Neural crest cell (in vitro differentiated cells): ENCODE measurements around the gene TNIK. TPM values are rescaled to one million over a fixed set of nuclear protein-coding genes. Genes with fewer than 3 reads are reported as not detected.
A peak's percentile ranks its signal among the peaks of the same experiment; 100 is the strongest.

ENCODE experiments used
- DNase-seq: peaks from one replicate; pipeline ENCODE4 v3.0.0; 2021; ENCODE audit warnings: low read depth, mixed read lengths, low spot score
- H3K27ac Mint-ChIP-seq: one replicate; pipeline ENCODE4 v1.8.0; 2021; ENCODE audit warnings: mild to moderate bottlenecking, mixed read lengths; ENCODE audit not compliant: unreplicated experiment
- H3K27me3 Mint-ChIP-seq: 2 replicates; pipeline ENCODE4 v1.8.0; 2021; ENCODE audit warnings: low read depth, mild to moderate bottlenecking, mixed read lengths
- H3K36me3 Mint-ChIP-seq: 2 replicates; pipeline ENCODE4 v1.8.0; 2021; ENCODE audit warnings: low read depth, mild to moderate bottlenecking, mixed read lengths
- H3K4me1 Mint-ChIP-seq: 2 replicates; pipeline ENCODE4 v1.8.0; 2021; ENCODE audit warnings: mixed read lengths
- H3K4me3 Mint-ChIP-seq: one replicate; pipeline ENCODE4 v1.8.0; 2021; ENCODE audit warnings: mild to moderate bottlenecking, mixed read lengths
- H3K9me3 Mint-ChIP-seq: 2 replicates; pipeline ENCODE4 v1.8.0; 2021; ENCODE audit warnings: mixed read lengths
- total RNA-seq: library from RNA; stranded (reverse); gene quantifications from 2 replicates; pipeline ENCODE4 v1.2.1, GENCODE V29; 2021
- TF ChIP-seq, protein P1 (sequence below): fragments of 200-600 bp; sonication (generic); conservative IDR thresholded peaks from 2 replicates; pipeline ENCODE4 v1.5.0; 2021; ENCODE audit warnings: antibody characterized with exemption, mild to moderate bottlenecking

The TNIK gene
- total RNA-seq, 1 donor from 2014 or later: 32.3 TPM

- H3K27me3 Mint-ChIP-seq: peaks cover 3% of the 10 kb centered on the region
- H3K4me3 Mint-ChIP-seq: peak overlapping the region; percentile 66
- no peak overlapping the region for H3K27ac Mint-ChIP-seq
- peaks cover 5% of the 10 kb centered on the region for H3K9me3 Mint-ChIP-seq
- H3K36me3 Mint-ChIP-seq: peaks cover 6% of the 10 kb centered on the region
- peaks cover 38% of the 10 kb centered on the region for H3K4me1 Mint-ChIP-seq
- DNase-seq: no peak
- TF ChIP-seq, protein P1, sequence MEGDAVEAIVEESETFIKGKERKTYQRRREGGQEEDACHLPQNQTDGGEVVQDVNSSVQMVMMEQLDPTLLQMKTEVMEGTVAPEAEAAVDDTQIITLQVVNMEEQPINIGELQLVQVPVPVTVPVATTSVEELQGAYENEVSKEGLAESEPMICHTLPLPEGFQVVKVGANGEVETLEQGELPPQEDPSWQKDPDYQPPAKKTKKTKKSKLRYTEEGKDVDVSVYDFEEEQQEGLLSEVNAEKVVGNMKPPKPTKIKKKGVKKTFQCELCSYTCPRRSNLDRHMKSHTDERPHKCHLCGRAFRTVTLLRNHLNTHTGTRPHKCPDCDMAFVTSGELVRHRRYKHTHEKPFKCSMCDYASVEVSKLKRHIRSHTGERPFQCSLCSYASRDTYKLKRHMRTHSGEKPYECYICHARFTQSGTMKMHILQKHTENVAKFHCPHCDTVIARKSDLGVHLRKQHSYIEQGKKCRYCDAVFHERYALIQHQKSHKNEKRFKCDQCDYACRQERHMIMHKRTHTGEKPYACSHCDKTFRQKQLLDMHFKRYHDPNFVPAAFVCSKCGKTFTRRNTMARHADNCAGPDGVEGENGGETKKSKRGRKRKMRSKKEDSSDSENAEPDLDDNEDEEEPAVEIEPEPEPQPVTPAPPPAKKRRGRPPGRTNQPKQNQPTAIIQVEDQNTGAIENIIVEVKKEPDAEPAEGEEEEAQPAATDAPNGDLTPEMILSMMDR: no peak
Observed at GRCh38 chr3:171464462-171464861, 4.3 kb upstream of the TNIK start.

- Mint-ChIP-seq H3K27ac (no peak overlapping the region), H3K27me3 (peaks cover 23% of the 10 kb centered on the region), H3K4me1 (peaks cover 41% of the 10 kb centered on the region), H3K36me3 (peaks cover 6% of the 10 kb centered on the region), H3K9me3 (peaks cover 5% of the 10 kb centered on the region), H3K4me3 (peak overlapping the region; percentile 93)
- DNase-seq: no peak
- TF ChIP-seq, protein P1: no peak
Observed at GRCh38 chr3:171462224-171462623, 2.0 kb upstream of the TNIK start.

- peaks cover 23% of the 10 kb centered on the region for H3K27me3 Mint-ChIP-seq
- H3K4me3 Mint-ChIP-seq: peak overlapping the region; percentile 93
- peaks cover 41% of the 10 kb centered on the region for H3K4me1 Mint-ChIP-seq
- DNase-seq: no peak
- peaks cover 6% of the 10 kb centered on the region for H3K36me3 Mint-ChIP-seq
- H3K9me3 Mint-ChIP-seq: peaks cover 5% of the 10 kb centered on the region
- TF ChIP-seq, protein P1: no peak
- no peak overlapping the region for H3K27ac Mint-ChIP-seq
Observed at GRCh38 chr3:171461525-171461917, 1.3 kb upstream of the TNIK start.

DNA sequence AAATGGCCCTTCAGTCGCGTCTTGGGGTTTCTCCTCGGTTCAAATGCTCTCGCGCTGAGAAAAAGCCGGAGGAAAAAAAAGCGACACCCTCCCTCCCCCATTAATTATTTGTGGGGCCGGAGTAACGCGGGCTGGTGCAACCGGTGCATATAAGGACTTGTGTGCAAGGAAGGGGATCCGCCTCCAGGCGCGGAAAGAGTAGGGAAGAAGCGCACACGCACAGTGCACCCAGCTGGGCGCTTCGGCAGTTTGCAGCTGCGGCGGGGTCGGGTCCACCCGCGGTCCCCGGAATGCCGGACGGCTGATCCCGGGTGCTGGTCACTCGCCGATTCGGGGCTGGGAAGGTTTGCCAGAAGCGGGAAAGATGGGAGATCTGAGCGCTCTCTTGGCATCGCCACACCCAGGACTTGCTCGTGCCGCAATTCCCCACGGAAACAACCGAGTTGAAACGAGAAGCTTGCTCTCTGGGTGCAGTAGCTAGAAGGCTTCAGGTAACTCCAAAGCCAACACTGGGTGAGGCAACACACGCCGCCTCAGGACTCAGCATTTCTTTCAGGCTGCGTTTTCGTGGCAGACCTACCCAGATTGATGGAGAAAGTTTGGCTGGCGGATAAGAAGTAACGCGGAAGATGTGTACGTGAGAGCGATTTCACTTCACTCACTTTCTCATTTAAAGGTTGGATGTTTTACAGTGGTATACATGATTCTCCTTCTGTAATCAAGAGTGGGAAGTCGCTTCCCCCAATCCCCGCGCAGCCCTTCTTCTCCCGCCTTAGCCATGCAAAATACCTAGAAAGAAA, 720 bp upstream of the TNIK start:
- TF ChIP-seq, protein P1: peak; percentile 19
- H3K4me3 Mint-ChIP-seq: peak overlapping the region; percentile 93
- peak overlapping the region; percentile 85 for H3K27ac Mint-ChIP-seq
- peaks cover 5% of the 10 kb centered on the region for H3K9me3 Mint-ChIP-seq
- H3K36me3 Mint-ChIP-seq: peaks cover 6% of the 10 kb centered on the region
- peak; percentile 39 for DNase-seq
- H3K27me3 Mint-ChIP-seq: peaks cover 23% of the 10 kb centered on the region
- H3K4me1 Mint-ChIP-seq: peaks cover 44% of the 10 kb centered on the region

DNA sequence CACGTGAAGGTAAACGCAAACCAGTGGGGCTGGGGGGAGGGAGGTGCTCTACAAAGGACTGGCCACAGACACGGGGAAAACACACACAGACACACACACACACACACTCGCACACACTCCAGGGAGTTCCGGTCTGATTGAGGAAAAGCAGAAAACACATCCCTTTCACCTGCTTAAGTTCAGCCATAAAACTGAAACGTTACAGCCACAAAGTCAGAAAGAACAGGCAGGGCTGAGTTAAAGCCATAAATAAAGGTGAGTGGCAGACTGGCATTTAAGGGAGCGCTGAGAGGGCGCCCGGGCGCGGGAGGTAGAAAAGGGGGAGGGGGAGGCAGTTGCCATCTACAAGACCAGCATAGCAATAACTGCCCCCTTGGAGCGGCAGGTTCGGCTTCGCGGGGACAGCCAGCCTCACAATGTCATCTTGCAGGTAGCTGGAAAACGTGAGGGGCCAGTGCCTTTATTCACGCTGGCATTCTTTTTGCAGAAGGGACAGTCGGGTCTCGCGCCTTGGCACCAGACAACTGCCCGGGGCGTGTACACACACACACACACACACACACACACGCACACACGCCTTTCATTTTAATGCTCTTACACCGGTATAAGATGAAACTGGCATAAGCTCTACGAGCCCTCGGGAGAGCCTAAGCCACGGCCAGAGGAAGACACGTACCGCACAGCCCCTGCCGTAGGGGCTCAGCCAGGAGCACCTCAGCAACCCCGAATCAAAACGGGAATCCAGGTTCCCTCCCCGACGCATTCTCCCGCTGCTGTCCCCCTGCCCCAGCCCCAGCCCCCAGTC, 866 bp downstream of the TNIK start:
- peak overlapping the region; percentile 81 for H3K27ac Mint-ChIP-seq
- no peaks in the 10 kb centered on the region for H3K9me3 Mint-ChIP-seq
- TF ChIP-seq, protein P1: no peak
- peak; percentile 16 for DNase-seq
- H3K4me3 Mint-ChIP-seq: peak overlapping the region; percentile 93
- peaks cover 49% of the 10 kb centered on the region for H3K4me1 Mint-ChIP-seq
- peaks cover 23% of the 10 kb centered on the region for H3K27me3 Mint-ChIP-seq
- H3K36me3 Mint-ChIP-seq: no peaks in the 10 kb centered on the region
